Measurements from ENCODE around the gene MAP1A.

MAP1A gene

DNA sequence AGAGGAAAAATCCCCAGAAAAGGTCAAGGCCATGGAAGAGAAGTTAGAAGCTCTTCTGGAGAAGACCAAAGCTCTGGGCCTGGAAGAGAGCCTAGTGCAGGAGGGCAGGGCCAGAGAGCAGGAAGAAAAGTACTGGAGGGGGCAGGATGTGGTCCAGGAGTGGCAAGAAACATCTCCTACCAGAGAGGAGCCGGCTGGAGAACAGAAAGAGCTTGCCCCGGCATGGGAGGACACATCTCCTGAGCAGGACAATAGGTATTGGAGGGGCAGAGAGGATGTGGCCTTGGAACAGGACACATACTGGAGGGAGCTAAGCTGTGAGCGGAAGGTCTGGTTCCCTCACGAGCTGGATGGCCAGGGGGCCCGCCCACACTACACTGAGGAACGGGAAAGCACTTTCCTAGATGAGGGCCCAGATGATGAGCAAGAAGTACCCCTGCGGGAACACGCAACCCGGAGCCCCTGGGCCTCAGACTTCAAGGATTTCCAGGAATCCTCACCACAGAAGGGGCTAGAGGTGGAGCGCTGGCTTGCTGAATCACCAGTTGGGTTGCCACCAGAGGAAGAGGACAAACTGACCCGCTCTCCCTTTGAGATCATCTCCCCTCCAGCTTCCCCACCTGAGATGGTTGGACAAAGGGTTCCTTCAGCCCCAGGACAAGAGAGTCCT is 9.0 kb downstream of the MAP1A start:
- H3F3A ChIP-seq (ENCODE audit: insufficient read depth, low read length), result no peaks in the 10 kb centered on the region
- no peak overlapping the region for H3K9ac ChIP-seq (ENCODE audit: low read length)
- peaks cover 11% of the 10 kb centered on the region for H3K4me1 ChIP-seq (ENCODE audit: low read length)
- no peaks in the 10 kb centered on the region for H4K20me1 ChIP-seq (ENCODE audit: insufficient read depth, low read length)
- H3K36me3 ChIP-seq (replicated peaks; ENCODE audit: insufficient read depth, low read length), result no peaks in the 10 kb centered on the region
- H2AFZ ChIP-seq (ENCODE audit: low read length), result no peak overlapping the region
- no peaks in the 10 kb centered on the region for H3K9me2 ChIP-seq (replicated peaks; ENCODE audit: insufficient read depth, low read length)
- H3K79me2 ChIP-seq (ENCODE audit: low read length), result no peaks in the 10 kb centered on the region
- no peak overlapping the region for H3K27ac ChIP-seq (ENCODE audit: low read length)
- no peak overlapping the region for H3K4me2 ChIP-seq (ENCODE audit: low read depth, low read length)
- no peaks in the 10 kb centered on the region for H3K9me3 ChIP-seq (replicated peaks; ENCODE audit: insufficient read depth, low read length)
- no peaks in the 10 kb centered on the region; the same call in 1 of the 2 replicates for H3K27me3 ChIP-seq (replicated peaks; ENCODE audit: insufficient read depth, low read length)
- no peak for DNase-seq
- no peak for TF ChIP-seq EZH2 (optimal IDR thresholded peaks at IDR 0.05; ENCODE audit: low read depth, low read length)
- TF ChIP-seq, protein P1, sequence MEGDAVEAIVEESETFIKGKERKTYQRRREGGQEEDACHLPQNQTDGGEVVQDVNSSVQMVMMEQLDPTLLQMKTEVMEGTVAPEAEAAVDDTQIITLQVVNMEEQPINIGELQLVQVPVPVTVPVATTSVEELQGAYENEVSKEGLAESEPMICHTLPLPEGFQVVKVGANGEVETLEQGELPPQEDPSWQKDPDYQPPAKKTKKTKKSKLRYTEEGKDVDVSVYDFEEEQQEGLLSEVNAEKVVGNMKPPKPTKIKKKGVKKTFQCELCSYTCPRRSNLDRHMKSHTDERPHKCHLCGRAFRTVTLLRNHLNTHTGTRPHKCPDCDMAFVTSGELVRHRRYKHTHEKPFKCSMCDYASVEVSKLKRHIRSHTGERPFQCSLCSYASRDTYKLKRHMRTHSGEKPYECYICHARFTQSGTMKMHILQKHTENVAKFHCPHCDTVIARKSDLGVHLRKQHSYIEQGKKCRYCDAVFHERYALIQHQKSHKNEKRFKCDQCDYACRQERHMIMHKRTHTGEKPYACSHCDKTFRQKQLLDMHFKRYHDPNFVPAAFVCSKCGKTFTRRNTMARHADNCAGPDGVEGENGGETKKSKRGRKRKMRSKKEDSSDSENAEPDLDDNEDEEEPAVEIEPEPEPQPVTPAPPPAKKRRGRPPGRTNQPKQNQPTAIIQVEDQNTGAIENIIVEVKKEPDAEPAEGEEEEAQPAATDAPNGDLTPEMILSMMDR (IDR thresholded peaks at IDR 0.05; ENCODE audit: low read length), result no peak
- TF ChIP-seq EZH2phosphoT487 (IDR thresholded peaks at IDR 0.05; ENCODE audit: low read length), result no peak
- H3K4me3 ChIP-seq (ENCODE audit: low read length), result no peak overlapping the region

DNA sequence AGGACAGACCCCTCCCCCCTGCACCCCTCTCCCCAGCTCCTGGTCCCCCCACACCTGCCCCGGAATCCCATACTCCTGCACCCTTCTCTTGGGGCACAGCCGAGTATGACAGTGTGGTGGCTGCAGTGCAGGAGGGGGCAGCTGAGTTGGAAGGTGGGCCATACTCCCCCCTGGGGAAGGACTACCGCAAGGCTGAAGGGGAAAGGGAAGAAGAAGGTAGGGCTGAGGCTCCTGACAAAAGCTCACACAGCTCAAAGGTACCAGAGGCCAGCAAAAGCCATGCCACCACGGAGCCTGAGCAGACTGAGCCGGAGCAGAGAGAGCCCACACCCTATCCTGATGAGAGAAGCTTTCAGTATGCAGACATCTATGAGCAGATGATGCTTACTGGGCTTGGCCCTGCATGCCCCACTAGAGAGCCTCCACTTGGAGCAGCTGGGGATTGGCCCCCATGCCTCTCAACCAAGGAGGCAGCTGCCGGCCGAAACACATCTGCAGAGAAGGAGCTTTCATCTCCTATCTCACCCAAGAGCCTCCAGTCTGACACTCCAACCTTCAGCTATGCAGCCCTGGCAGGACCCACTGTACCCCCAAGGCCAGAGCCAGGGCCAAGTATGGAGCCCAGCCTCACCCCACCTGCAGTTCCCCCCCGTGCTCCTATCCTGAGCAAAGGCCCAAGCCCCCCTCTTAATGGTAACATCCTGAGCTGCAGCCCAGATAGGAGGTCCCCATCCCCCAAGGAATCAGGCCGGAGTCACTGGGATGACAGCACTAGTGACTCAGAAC is 9.8 kb downstream of the MAP1A start:
- Histone ChIP-seq H3K27ac (ENCODE audit: low read length) (no peak overlapping the region), H3K9me3 (replicated peaks; ENCODE audit: insufficient read depth, low read length) (no peaks in the 10 kb centered on the region), H3K9ac (ENCODE audit: low read length) (no peak overlapping the region), H3K9me2 (replicated peaks; ENCODE audit: insufficient read depth, low read length) (no peaks in the 10 kb centered on the region), H3K79me2 (ENCODE audit: low read length) (no peaks in the 10 kb centered on the region), H3K36me3 (replicated peaks; ENCODE audit: insufficient read depth, low read length) (no peaks in the 10 kb centered on the region), H2AFZ (ENCODE audit: low read length) (no peak overlapping the region), H3K4me3 (ENCODE audit: low read length) (no peak overlapping the region), H3K27me3 (replicated peaks; ENCODE audit: insufficient read depth, low read length) (no peaks in the 10 kb centered on the region; the same call in 1 of the 2 replicates), H3K4me1 (ENCODE audit: low read length) (peaks cover 11% of the 10 kb centered on the region), H3F3A (ENCODE audit: insufficient read depth, low read length) (no peaks in the 10 kb centered on the region), H4K20me1 (ENCODE audit: insufficient read depth, low read length) (no peaks in the 10 kb centered on the region), H3K4me2 (ENCODE audit: low read depth, low read length) (no peak overlapping the region)
- TF ChIP-seq, protein P1 (IDR thresholded peaks at IDR 0.05; ENCODE audit: low read length), result no peak
- TF ChIP-seq EZH2phosphoT487 (IDR thresholded peaks at IDR 0.05; ENCODE audit: low read length) (no peak), EZH2 (optimal IDR thresholded peaks at IDR 0.05; ENCODE audit: low read depth, low read length) (no peak)
- no peak for DNase-seq

DNA sequence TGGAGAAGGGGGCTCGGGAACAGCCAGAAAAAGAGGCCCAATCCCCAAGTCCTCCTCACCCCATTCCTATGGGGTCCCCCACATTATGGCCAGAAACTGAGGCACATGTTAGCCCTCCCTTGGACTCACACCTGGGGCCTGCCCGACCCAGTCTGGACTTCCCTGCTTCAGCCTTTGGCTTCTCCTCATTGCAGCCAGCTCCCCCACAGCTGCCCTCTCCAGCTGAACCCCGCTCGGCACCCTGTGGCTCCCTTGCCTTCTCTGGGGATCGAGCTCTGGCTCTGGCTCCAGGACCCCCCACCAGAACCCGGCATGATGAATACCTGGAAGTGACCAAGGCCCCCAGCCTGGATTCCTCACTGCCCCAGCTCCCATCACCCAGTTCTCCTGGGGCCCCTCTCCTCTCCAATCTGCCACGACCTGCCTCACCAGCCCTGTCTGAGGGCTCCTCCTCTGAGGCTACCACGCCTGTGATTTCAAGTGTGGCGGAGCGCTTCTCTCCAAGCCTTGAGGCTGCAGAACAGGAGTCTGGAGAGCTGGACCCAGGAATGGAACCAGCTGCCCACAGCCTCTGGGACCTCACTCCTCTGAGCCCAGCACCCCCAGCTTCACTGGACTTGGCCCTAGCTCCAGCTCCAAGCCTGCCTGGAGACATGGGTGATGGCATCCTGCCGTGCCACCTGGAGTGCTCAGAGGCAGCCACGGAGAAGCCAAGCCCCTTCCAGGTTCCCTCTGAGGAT is 10.6 kb downstream of the MAP1A start:
- no peak overlapping the region for H3K4me3 ChIP-seq (ENCODE audit: low read length)
- no peaks in the 10 kb centered on the region for H3K9me2 ChIP-seq (replicated peaks; ENCODE audit: insufficient read depth, low read length)
- H3K79me2 ChIP-seq (ENCODE audit: low read length), result no peaks in the 10 kb centered on the region
- no peak overlapping the region for H3K9ac ChIP-seq (ENCODE audit: low read length)
- no peak overlapping the region for H3K27ac ChIP-seq (ENCODE audit: low read length)
- H2AFZ ChIP-seq (ENCODE audit: low read length), result no peak overlapping the region
- TF ChIP-seq EZH2phosphoT487 (IDR thresholded peaks at IDR 0.05; ENCODE audit: low read length) (no peak), EZH2 (optimal IDR thresholded peaks at IDR 0.05; ENCODE audit: low read depth, low read length) (no peak)
- TF ChIP-seq, protein P1 (IDR thresholded peaks at IDR 0.05; ENCODE audit: low read length), result no peak
- H3K4me2 ChIP-seq (ENCODE audit: low read depth, low read length), result no peak overlapping the region
- H3F3A ChIP-seq (ENCODE audit: insufficient read depth, low read length), result no peaks in the 10 kb centered on the region
- no peaks in the 10 kb centered on the region for H3K27me3 ChIP-seq (replicated peaks; ENCODE audit: insufficient read depth, low read length)
- H3K36me3 ChIP-seq (replicated peaks; ENCODE audit: insufficient read depth, low read length), result no peaks in the 10 kb centered on the region
- peaks cover 11% of the 10 kb centered on the region for H3K4me1 ChIP-seq (ENCODE audit: low read length)
- DNase-seq, result no peak
- H4K20me1 ChIP-seq (ENCODE audit: insufficient read depth, low read length), result no peaks in the 10 kb centered on the region
- H3K9me3 ChIP-seq (replicated peaks; ENCODE audit: insufficient read depth, low read length), result no peaks in the 10 kb centered on the region
